NAMALWA (cell line): Measurements from ENCODE around the gene SORL1.
A peak's percentile ranks its signal among the peaks of the same experiment; 100 is the strongest.

Experiments
- DNase-seq: peaks from one replicate; pipeline ENCODE4 v3.0.0-alpha.2; 2015; ENCODE audit warnings: low spot score

The SORL1 gene

GRCh38 chr11:121451178-121451985, 732 bp upstream of the SORL1 start:
- DNase-seq, result peak; percentile 45

- peak; percentile 62 for DNase-seq
Measured at GRCh38 chr11:121452609-121453150, 566 bp downstream of the SORL1 start, which contains the start of gene SORL1-AS1. TSS of gene SORL1-AS1 (minus strand) at chr11:121452967.

GRCh38 chr11:121453589-121454299, 1.6 kb downstream of the SORL1 start:
- DNase-seq, result no peak

DNA sequence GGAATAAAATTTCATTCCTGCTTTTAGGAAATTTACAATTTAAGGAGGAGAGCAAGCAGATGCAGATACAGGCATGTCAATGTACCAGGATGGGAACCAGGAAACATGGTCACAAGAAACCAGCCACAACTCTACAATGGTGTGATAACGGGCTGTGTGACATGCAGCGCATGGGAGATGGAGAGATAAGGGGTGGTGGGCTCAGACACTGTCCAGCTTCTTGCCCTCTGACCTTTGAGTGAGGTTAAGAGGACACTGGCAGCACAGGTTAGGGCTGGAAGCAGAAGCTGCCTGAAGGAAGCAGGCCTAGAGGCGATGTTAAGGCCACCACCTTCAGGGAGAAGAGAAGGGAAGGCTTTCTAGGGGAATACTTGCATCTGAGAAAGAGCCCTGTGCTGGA, 3.0 kb downstream of the SORL1 start:
- no peak for DNase-seq

GRCh38 chr11:121456151-121456550, 4.0 kb downstream of the SORL1 start:
- no peak for DNase-seq

GRCh38 chr11:121456816-121457431, 4.8 kb downstream of the SORL1 start:
- DNase-seq, result no peak

DNA sequence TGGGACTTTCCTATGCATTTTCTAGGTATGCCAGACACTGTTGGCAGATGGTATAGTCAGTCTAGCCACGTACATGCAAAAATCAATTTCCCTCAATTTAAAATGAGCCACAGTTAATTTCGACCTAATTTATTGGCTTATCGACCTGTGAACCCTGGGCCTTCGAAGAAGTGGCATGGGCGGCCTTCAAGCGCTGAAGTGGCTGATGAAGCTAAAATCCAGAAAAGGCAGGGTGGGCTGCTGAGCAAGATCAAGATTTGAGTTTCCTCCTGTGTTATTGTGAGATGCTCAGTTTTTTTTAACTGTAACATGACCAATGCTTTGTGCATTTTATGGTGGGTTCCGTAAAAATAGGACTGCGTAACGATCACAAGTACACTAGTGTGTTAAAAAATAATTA, 6.4 kb downstream of the SORL1 start:
- no peak for DNase-seq

DNA sequence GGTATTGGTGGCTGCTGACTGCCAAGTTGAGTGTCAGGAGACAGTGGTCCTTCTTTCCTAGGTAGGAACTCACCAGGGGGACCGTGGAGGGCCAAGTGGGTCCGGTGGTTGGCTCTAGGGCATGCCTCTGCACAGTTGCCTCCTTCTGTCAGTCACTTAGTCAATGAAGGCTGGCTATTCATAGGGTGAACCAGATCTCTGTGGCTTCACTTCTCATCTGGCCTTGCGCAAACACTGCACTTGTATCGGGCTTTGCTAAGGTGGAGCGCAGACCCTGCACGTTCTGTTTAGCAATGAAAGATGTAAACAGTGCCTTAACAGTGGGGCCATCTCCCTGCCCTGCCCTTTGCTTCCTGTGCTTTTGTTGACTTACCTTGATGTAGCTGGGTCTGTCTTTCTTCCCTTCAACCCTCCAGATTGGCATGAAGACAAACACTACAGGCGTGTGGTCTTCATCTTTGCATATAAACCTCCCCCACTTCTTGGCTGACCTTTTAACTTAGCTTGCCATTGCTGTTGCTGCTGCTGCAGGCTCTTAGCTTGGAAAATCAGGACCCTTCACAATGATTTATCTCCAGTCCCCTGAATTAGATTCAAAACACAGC, 7.4 kb downstream of the SORL1 start:
- no peak for DNase-seq

GRCh38 chr11:121460941-121461514, 8.9 kb downstream of the SORL1 start:
- no peak for DNase-seq

- no peak for DNase-seq
Measured at GRCh38 chr11:121461843-121462242, 9.7 kb downstream of the SORL1 start.

- DNase-seq, result no peak
Measured at GRCh38 chr11:121463689-121464335, 11.7 kb downstream of the SORL1 start.

GRCh38 chr11:121464352-121464946, 12.3 kb downstream of the SORL1 start:
- DNase-seq, result no peak

GRCh38 chr11:121465709-121466062, 13.6 kb downstream of the SORL1 start:
- DNase-seq, result no peak

GRCh38 chr11:121466063-121466794, 14.1 kb downstream of the SORL1 start:
- DNase-seq, result peak; percentile 18

DNA sequence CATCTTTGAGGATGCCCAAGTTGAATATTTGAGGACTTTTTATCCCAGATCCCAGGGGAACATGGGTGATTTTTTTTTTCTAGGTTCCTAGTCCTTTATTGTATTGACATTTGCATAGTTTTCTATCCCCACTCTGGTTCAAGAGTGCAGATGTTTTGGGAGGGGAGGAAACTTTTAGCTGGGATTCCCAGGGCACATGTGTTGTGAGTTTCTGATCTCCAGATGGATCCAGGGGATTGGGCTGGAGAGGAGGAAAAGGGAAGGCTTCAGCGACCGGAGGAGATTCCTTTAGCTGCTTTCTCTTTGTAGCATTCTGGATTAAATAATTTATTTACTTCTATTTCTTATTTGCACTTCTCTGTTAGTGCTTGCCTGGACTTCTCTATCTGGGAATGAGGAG, 15.4 kb downstream of the SORL1 start:
- no peak for DNase-seq

DNA sequence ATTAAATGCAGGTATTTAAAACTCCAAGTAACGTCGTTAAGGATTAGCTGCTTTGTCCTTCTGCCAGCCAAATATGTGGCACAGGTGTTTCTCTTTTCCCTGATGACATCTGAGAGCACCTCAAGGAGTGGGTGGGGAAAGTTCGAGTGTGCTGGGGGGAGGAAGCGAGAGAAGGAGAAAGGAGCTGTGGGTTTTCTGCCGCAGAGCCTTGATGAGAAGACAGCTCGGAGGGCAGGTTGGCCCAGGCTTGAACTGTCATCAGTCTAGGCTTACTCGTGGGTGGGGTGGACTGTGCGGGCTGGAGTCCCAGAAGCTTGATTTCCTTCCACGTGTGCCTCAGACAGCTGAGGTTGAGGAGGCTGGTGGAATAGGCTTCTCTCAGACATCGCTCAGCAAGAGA, 15.9 kb downstream of the SORL1 start:
- DNase-seq, result no peak

- no peak for DNase-seq
Measured at GRCh38 chr11:121469910-121470309, 17.8 kb downstream of the SORL1 start.

DNA sequence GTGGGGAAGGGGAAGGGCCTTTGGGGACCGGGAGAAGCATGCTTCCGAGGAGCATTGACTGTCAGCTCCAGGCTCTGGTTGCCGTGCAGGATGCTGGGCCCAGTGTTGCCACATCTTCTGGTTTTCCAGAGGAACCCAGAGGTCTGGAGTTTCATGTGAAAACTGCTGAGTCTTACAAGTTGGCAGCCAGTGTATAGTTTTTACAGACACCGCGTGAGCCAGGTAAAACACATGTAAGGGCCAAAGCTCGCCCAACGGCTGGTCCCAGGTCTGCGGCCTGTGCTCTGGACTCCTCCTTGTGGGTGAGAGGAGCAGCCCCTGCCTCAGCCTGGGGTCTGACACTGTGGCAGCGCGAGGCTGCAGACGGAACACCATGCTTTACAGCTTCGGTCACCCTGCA, 19.1 kb downstream of the SORL1 start:
- DNase-seq, result no peak

- DNase-seq, result no peak
Measured at GRCh38 chr11:121472312-121472711, 20.2 kb downstream of the SORL1 start.

DNA sequence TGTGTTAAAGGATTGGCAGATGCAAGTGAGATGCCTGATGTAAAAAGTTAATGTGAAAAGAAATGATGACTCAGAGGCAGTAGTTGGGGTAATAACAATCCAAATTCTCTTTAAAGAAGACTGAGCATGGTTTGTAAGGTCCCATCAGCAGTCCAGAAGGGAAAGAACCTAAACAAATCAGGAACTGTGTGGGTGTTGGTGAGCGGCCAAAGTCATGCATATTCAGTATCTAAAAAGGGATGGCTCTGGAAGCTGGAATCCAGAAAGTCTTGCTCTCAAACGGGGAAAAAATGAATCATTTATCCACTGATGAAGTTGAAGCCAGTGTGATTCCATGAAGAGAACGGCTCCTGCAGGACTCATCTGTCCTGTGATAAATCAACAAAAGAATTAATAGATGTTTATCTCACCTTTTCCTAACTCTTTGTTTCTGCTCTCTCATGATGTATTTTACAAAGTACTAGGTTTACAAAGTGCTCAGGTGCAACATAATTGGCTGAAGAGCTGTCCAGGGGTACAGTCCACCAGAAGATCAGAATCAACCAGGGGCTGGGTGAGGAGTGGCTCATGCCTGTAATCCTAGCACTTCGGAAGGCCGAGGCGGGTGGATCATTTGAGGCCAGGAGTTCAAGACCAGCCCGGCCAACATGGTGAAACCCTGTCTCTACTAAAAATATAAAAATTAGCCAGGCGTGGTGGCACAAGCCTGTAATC, 21.1 kb downstream of the SORL1 start:
- no peak for DNase-seq
